Astrocyte (in vitro differentiated cells and primary cell): Measurements from ENCODE around the gene MESP2. TPM values are rescaled to one million over a fixed set of nuclear protein-coding genes. Genes with fewer than 3 reads are reported as not detected.

ENCODE experiments used
- DNase-seq: peaks from one replicate; pipeline ENCODE4 v3.0.0-alpha.2; 2010; ENCODE audit warnings: low read depth
- FAIRE-seq: peaks from 2 replicates; lab custom pipeline; 2011; peaks lifted over from hg19 to GRCh38; lab: Jason Lieb, UNC
- H2AFZ ChIP-seq: 2 replicates; pipeline ENCODE4 v1.6.0; 2012; ENCODE audit warnings: low read depth, low read length, inconsistent platforms
- H3K27ac ChIP-seq: 2 replicates; pipeline ENCODE4 v1.5.1; 2011; ENCODE audit warnings: low read depth, low read length, inconsistent platforms
- H3K27me3 ChIP-seq: 2 replicates; pipeline ENCODE4 v1.6.0; 2011; ENCODE audit warnings: low read length, inconsistent platforms; ENCODE audit not compliant: insufficient read depth
- H3K36me3 ChIP-seq: 2 replicates; pipeline ENCODE4 v1.5.1; 2011; ENCODE audit warnings: low read length, inconsistent platforms; ENCODE audit not compliant: insufficient read depth
- H3K4me1 ChIP-seq: 2 replicates; pipeline ENCODE4 v1.5.1; 2011; ENCODE audit warnings: low read length, inconsistent platforms; ENCODE audit not compliant: insufficient read depth
- H3K4me2 ChIP-seq: 2 replicates; pipeline ENCODE4 v1.6.0; 2012; ENCODE audit warnings: low read length, inconsistent platforms
- H3K4me3 ChIP-seq: 2 replicates; pipeline ENCODE4 v1.5.1; 2011; ENCODE audit warnings: low read depth, mild to moderate bottlenecking, low read length, inconsistent platforms; ENCODE audit not compliant: insufficient read depth
- H3K79me2 ChIP-seq: 2 replicates; pipeline ENCODE4 v1.6.0; 2012; ENCODE audit warnings: mild to moderate bottlenecking, low read length, inconsistent platforms; ENCODE audit not compliant: insufficient read depth
- H3K9ac ChIP-seq: 2 replicates; pipeline ENCODE4 v1.6.0; 2012; ENCODE audit warnings: mild to moderate bottlenecking, low read length, inconsistent platforms
- H3K9me3 ChIP-seq: 2 replicates; pipeline ENCODE4 v1.5.1; 2012; ENCODE audit warnings: low read depth, mild to moderate bottlenecking, low read length, inconsistent platforms; ENCODE audit not compliant: insufficient read depth
- H4K20me1 ChIP-seq: 2 replicates; pipeline ENCODE4 v1.6.0; 2012; ENCODE audit warnings: low read length, inconsistent platforms; ENCODE audit not compliant: insufficient read depth
- H3K27ac Mint-ChIP-seq: one replicate; pipeline ENCODE4 v1.8.0; 2021; ENCODE audit warnings: mild to moderate bottlenecking, mixed read lengths; ENCODE audit not compliant: unreplicated experiment
- H3K27me3 Mint-ChIP-seq: one replicate; pipeline ENCODE4 v1.8.0; 2021; ENCODE audit warnings: low read depth, mixed read lengths; ENCODE audit not compliant: unreplicated experiment
- H3K36me3 Mint-ChIP-seq: one replicate; pipeline ENCODE4 v1.8.0; 2021; ENCODE audit warnings: low read depth, mixed read lengths; ENCODE audit not compliant: unreplicated experiment
- H3K4me1 Mint-ChIP-seq: one replicate; pipeline ENCODE4 v1.8.0; 2021; ENCODE audit warnings: low read depth, mixed read lengths; ENCODE audit not compliant: unreplicated experiment
- H3K4me3 Mint-ChIP-seq: one replicate; pipeline ENCODE4 v1.8.0; 2021; ENCODE audit warnings: mild to moderate bottlenecking, moderate library complexity, mixed read lengths; ENCODE audit not compliant: unreplicated experiment
- H3K9me3 Mint-ChIP-seq: one replicate; pipeline ENCODE4 v1.8.0; 2021; ENCODE audit warnings: mild to moderate bottlenecking, mixed read lengths; ENCODE audit not compliant: unreplicated experiment
- CTCF ChIP-seq: IDR thresholded peaks from 2 replicates; pipeline ENCODE4 v1.5.1; 2011; ENCODE audit warnings: low read depth, mild to moderate bottlenecking, inconsistent platforms, low read length, moderate library complexity; ENCODE audit not compliant: insufficient read depth
- EZH2 ChIP-seq: IDR thresholded peaks from 2 replicates; pipeline ENCODE4 v1.6.1; 2012; ENCODE audit warnings: mild to moderate bottlenecking, low read length, inconsistent platforms; ENCODE audit not compliant: insufficient read depth
- total RNA-seq: library from RNA; stranded (reverse); gene quantifications from 2 replicates; pipeline ENCODE4 v1.2.1, GENCODE V29; 2021

The MESP2 gene
- total RNA-seq, 1 donor from 2014 or later = not detected

GRCh38 chr15:89777073-89777751, 1.1 kb downstream of the MESP2 start:
- peaks cover 6% of the 10 kb centered on the region for H3K4me1 Mint-ChIP-seq
- H4K20me1 ChIP-seq = no peaks in the 10 kb centered on the region
- H3K27me3 Mint-ChIP-seq = peaks cover 13% of the 10 kb centered on the region
- H3K27me3 ChIP-seq = no peaks in the 10 kb centered on the region
- no peaks in the 10 kb centered on the region for H3K36me3 Mint-ChIP-seq
- H3K79me2 ChIP-seq = no peaks in the 10 kb centered on the region
- no peak overlapping the region for H3K9ac ChIP-seq
- FAIRE-seq = no peak
- peaks cover 10% of the 10 kb centered on the region for H3K4me1 ChIP-seq
- no peak overlapping the region for H3K4me3 ChIP-seq
- peak overlapping the region; percentile 84 for H3K4me2 ChIP-seq
- no peak for TF ChIP-seq CTCF
- TF ChIP-seq EZH2 = no peak
- DNase-seq = no peak
- H3K27ac Mint-ChIP-seq = no peak overlapping the region
- H3K9me3 ChIP-seq = no peaks in the 10 kb centered on the region
- H3K27ac ChIP-seq = no peak overlapping the region
- H3K9me3 Mint-ChIP-seq = no peaks in the 10 kb centered on the region
- no peaks in the 10 kb centered on the region for H3K36me3 ChIP-seq
- H3K4me3 Mint-ChIP-seq = no peak overlapping the region
- peak overlapping the region; percentile 90 for H2AFZ ChIP-seq

- no peak for DNase-seq
- no peak overlapping the region for H3K4me3 ChIP-seq
- no peak for FAIRE-seq
These were observed 1.7 kb downstream of the MESP2 start for GRCh38 chr15:89777782-89778380.

More at GRCh38 chr15:89777782-89778380, 1.7 kb downstream of the MESP2 start:
- Mint-ChIP-seq H3K4me3 (no peak overlapping the region), H3K9me3 (no peaks in the 10 kb centered on the region), H3K4me1 (peaks cover 8% of the 10 kb centered on the region), H3K27me3 (peaks cover 13% of the 10 kb centered on the region), H3K27ac (no peak overlapping the region), H3K36me3 (no peaks in the 10 kb centered on the region)
- Histone ChIP-seq H3K9ac (no peak overlapping the region), H2AFZ (no peak overlapping the region), H3K4me2 (no peak overlapping the region), H3K27me3 (no peaks in the 10 kb centered on the region), H3K27ac (no peak overlapping the region), H4K20me1 (no peaks in the 10 kb centered on the region), H3K79me2 (no peaks in the 10 kb centered on the region), H3K36me3 (no peaks in the 10 kb centered on the region), H3K4me1 (peaks cover 13% of the 10 kb centered on the region), H3K9me3 (no peaks in the 10 kb centered on the region)
- no peak for TF ChIP-seq CTCF
